Pons (tissue), 1 donor: ENCODE results near the gene EEFSEC.
A peak's percentile ranks its signal among the peaks of the same experiment; 100 is the strongest.

Experiments
- DNase-seq: peaks from one replicate; pipeline ENCODE4 v3.0.0-alpha.2; 2016; ENCODE audit warnings: low spot score

The EEFSEC gene

DNA sequence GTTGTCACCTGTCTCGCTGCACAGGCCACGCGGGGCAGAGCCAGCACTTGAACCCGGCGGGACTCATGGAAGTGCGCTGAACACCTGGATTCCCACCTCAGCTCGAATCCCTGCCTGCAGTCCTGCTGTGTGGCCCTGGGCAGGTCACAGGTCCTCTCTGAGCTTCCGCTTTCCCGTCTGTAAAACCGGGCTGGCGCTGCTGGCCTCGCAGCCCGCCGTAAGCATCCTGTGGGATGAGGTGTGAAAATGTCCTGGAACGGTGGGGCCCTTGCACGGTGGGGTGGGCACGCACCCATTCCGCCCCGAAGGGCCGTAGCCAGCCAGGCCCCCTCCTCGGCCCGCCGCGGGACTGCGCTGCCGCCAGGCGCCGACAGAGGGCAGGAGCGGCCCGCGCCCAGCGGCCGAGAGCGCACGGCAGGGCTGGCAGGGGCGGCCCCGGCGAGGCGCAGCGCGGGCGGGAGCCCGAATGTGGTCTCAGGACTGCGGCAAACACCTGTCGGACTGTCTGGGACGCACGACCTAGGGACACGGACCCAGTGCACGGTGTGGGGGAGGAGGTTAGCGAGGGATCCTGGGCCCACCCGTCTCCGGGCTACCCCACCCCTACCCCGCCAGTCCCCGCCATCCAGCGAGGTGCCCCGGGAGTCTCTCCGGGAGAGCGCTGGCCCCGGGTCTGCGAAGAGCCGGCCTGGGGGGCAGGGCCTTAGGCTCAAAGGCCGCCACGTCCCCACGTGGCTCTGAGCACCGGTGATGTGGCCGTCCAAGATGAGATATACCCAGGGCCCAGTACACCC lies 273.0 kb downstream of the EEFSEC start:
- peak; percentile 7 for DNase-seq

DNA sequence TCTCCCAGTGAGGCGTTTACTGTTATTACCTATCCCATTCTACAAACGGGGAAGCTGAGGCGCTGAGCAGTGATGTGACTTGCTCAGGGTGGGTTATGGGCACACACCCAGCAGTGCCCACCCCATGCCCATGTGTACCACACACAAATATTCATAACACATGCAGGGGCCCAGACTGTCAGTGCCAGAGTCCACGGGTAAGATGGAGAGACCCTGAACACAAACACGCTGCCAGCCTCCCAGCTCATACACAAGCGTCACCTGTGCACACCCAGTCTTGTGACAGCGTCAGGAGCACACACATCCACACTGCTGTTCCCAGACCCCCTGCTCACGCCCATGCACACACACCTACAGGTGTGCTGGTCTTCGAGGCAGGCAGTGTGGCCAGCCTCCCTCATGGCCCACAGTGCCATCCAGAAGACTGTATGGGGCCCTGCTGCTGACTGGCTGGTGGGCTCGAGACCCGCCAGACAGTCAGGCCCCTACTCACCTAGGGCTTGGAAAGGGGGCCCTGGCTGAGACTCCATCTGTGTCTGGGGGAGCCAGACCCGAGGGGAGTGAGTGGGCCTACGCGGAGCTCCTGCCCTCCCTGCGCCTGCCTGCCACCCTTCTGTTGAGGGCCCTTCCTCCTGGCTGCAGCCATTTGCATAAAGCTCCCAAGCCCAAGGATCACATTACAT lies 274.0 kb downstream of the EEFSEC start:
- no peak for DNase-seq

DNA sequence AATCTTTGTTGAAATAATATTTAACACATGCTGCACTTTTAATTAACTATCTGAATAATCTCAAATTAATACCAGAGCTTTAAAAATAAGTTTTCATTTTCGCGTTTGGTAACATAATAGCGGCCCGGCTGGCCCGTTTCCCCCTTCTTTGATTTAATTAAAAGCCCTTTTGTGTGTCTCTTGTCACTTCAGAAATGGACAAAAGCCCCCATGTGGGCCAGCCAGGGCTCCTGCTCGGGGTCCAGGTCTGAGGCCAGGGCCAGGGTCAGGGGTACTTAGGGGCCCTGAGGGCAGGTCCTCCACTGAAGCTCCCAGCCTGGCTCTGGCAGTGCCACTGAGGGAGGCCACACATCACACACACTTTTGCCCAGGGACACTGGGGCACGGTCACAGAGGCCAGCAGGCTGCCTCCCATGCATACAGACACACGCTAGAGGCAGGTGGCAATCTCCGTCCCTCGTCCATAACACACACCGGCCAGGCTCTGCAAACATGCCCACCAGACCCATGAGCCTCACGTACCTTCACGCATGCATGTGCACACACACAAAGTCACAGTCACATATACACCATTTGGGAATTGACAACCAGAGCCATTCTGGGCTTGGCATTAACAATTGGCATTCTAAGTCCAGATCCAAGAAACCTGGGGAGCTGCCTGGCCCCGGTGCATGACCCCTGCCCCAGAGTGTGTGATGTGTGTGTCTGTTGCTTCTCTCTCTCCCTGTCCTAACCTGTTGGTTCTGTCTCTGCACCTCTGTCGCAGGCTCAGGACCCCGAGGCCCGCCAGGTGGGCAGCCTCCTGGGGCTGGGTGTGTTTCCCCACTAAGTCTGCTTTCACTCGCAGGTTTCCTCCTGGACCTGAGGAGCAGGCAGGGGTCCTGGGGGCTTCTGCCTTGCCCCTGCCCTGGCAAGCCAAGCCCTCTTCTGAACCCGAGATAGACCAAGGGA lies 274.9 kb downstream of the EEFSEC start:
- DNase-seq: no peak

DNA sequence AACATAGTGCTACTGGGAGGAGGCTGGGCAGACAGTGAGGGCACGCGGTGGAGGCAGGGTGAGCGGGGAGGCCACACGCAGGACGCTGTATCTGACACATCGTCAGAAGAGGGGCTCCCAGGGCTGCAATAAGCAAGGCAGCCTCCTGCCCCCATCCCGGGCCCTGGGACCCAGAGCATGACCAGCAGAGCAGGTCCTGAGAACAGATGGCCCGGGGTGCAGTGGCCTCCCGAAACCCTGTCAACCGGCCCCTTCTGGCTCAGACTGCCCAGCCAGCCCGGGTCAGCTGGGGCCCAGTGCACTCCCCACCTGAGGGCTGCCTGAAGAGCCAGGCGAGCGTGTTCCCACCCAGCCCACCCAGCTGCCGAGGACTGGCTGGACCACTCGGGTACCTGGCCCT lies 276.0 kb downstream of the EEFSEC start:
- no peak for DNase-seq

DNA sequence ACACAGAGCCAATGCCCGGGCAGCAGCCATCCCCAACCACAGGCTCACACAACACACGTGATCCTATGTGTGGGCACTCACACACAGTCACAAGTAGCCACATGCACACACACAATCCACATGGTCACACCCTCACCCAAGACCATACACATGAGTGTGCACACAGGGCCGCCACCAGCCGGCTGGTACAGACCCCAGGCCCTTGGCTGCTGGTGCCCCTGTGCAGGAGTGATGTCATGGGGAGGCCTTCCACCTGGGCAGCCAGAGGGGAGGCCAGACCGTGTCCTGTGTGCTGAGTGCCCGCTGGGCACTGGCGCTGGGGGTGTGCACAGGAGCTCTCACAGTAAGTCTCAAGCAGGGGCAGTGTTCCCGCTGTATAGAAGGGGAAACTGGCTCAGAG lies 276.5 kb downstream of the EEFSEC start:
- DNase-seq: no peak

DNA sequence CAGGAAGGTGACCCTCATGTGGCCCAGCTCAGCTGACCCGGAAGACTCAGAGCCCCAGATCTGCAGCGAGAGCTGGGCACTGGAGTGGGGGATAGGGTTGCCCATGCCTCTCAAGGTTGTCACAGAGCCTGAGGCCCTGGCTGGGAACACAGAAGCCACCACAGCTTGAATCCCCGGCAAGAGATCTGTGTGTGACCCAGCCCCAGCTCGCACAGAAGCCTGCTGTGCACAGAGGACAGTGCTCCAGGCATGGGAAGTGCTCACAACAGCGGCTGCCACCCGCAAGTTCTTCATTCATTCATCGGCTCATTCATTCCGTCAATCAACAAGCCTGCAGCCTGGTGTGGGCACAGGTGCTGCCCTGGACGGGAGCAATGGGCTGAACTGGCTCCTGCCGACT lies 277.0 kb downstream of the EEFSEC start:
- no peak for DNase-seq

DNA sequence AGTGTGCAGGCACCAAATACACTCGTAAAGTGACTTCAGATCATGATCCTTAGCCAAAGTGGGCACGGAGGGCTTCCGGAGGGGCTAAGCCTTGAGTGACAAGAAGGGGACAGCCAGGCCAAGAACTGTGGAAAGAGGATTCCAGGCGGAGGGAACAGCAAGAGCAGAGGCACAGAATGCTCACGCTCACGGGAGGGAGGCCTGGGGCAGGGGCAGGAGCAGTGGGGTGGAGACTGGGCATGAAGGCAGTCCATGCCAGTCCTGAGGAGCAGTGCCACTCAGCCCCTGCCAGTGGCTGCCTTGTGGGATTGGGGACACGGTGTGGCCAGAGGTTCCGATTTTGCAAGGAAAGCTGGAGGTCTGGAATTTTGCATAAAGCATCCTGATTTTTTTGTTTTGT lies 277.4 kb downstream of the EEFSEC start:
- DNase-seq: no peak

DNA sequence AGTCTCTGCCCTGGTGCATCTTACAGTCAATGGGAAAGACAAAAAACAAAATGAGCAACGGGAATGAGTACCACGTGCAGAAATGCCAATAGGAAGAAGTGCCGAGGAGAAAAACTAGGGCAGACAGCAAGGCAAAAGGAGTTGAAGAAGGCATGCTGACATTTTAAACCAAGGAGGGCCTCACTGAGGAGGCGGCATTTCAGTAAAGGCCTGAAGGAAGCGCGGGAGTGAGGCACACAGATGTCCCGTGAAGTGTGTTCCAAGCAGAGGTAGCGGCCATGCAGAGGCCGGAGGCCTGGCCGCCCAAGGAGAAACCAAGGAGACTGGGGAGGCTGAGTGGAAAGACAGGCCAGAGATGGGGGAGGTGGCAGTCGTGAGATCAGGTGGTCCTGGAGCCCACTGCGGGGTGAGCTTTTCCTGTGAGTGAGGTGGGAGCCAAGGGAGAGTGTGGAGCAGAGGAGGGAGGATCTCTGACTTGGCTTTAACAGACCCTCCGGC lies 278.6 kb downstream of the EEFSEC start:
- DNase-seq: no peak

DNA sequence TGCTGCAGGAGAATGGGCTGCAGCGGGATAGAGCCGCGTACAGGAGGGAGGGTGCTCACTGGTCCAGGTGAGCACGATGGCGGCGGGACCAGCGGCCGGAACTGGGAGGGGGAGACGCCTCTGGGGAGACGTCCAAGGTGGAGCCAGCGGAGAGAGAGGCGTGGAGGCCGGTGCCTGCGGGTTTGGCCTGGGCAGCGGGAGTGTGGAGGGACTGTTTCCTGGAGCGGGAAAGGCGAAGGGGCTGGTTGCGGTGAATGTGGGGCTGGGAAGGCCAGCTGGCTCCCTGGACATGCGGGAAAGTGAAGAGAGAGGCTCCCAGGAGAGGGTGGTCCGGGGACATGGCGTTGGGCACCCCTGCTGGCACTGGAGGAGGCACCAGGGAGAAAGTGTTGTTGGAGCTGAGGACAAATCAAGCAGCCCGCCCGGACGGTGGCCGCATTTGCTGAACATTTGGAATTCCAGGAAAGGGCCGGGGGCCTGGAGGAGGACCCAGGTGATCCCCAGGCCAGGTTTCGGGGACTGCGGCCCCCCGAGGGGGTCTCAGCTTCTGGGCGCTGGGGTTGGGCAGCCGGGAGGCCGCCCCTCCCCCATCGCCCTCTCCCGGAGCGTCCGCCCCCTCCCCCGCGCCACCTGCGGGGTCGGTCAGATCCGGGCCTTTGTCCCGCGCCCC lies 279.2 kb downstream of the EEFSEC start:
- no peak for DNase-seq

DNA sequence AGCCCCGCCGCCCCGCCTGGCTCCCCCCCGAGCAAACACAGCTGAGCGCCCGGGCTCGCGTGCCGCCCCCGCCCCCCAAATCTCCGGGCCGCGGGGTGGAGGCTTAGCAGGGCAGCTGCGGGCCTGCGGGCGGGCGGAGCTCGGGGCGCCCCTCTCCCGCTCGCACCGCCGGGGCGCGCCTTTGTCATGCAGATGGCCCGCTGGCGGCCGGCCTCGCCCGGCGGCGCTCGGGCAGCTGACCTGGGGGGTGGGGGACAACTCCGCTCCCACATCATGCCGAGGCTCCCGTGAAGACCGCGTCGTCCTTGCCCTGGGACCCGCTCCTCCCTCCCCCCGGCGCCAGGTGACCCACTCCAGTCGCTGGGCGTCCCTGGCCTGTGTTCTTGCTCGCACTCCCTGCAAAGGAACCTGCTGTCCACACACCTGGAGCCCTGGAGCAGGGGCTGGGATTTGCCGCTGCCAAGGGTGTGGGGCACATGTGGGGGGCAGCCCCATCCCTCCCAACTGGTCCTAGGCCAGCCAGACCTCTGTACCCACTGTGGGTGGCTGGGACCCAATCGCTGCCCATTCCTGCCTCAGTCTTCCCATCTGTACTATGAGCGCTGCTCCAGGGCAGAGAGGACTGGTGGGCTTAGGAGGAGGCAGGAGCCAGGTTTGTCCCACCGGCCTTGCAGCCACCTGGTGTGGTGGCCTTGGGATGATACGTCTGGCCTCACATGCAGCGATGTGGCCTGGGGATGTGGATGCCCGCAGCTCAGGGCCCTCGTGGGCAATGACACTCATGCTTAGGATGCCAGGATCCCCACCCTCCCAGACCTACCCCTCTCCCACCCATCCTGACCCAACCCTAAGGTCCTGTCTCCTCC lies 279.9 kb downstream of the EEFSEC start:
- DNase-seq: no peak

DNA sequence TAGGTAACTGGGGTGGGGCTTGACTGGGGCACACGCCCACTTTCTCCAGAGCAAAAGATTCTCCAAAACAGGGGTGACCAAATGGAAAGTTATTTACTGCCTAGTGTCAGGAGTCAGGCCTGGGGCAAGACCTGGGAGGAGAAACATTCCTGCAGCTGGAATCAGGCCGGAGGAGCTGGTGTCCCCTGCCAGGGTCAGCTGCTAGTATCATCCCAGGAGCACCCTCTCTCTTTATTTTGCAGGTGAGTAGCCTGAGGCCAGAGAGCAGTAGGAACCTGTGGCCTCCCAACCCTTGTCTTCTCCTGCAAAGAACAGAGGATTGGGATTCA lies 280.5 kb downstream of the EEFSEC start:
- no peak for DNase-seq

DNA sequence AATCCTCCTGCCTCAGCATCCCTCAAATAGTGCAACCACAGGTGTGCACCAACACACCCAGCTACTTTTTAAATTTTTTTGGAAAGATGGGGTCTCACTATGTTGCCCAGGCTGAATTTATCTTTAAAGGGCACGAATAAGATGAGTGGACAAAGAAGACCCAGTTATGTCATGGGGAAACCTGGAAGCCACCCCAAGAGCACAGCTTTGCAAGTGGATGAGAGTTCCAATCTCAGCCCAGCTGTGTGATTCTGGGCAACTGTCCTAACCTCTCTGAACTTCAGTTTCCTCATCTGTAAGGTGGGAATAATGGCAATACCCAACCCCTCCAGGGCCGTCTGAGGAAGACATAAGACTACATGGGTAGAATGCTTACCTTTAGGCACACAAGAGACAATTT lies 281.2 kb downstream of the EEFSEC start:
- DNase-seq: no peak

DNA sequence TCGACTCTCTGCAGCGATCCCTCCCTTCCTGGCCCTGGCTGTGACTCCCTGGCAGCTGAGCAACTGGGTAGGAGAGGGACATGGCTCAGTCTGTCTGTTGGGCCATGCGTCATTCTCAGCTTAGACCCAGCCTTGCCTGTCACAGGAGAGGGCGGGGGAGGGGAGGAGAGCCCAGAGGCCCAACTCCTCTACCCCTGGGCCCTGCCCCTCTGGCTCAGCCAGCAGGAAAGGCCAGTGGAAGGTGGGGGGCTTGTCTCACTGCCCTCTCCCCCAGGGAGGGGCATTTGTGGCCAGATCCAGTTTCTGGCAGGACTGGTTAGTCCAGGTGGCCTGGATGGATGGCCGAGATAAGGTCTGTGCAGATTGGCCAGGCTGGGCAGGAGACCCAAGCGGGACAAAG lies 281.8 kb downstream of the EEFSEC start:
- DNase-seq: no peak

DNA sequence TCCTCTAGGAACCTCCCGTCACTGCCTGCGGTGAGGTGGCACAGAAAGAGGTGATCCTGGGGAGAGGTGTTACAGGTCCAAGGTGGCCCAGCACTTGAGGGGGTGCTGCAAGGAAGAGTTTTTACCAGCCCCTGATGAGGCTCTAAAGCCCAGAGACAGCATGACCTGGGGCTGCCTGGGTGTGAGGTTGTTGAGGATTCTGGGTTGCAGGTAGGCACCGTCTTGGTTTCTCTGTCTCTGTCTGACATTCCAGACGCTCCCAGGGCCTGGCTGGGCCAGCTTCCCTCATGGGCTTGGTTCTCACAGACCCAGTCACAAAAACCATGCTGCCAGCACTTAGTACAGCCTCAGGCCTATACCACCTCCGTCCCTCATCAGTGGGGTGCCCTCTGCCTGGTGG lies 282.3 kb downstream of the EEFSEC start:
- DNase-seq: no peak

DNA sequence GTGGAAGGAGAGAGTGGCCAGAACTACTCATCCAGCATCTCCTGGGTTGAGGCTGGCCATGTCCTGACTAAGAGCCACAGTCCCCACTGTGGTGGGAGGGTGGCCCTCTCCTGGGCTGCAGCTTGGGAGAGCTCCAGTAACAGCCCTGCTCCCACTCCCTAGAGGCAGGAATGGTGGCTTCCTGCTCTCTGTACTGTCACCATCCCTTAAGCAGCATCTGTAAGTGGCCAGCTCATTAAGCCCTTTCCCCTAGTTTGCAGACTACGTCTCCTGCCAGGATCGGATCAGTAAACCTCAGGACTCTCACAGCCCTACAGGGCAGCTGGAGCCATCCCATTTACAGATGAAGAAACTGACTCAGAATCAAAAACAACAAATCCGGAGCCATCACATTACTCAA lies 282.9 kb downstream of the EEFSEC start:
- no peak for DNase-seq

DNA sequence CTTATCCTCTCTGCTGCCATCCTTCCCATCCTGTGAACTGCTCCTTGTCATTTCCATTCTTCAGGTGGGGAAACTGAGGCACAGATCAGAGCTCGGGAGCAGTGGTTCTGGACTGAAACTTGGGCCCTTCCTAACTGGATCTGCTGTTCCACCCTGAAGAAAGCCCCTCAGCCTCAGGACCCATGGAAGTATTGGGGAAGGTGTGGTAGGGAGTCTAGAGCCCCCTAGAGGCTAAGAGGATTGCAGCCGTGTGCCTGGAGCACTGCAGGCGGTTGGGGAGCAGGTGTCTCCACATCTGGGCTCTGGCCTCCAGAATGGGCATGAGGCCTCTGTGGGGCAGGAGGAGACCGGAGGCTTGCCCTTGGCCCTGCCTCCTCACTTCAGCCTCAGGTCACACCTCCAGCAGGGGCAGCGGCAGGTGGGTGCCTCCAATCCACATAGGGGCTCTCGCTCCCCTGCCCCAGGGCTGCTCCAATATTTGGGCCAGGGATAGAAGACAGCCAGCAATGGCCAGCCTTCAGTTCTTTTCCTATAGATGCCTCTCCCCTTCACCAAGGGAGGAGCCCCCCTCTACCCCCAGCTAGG lies 285.3 kb downstream of the EEFSEC start:
- no peak for DNase-seq

DNA sequence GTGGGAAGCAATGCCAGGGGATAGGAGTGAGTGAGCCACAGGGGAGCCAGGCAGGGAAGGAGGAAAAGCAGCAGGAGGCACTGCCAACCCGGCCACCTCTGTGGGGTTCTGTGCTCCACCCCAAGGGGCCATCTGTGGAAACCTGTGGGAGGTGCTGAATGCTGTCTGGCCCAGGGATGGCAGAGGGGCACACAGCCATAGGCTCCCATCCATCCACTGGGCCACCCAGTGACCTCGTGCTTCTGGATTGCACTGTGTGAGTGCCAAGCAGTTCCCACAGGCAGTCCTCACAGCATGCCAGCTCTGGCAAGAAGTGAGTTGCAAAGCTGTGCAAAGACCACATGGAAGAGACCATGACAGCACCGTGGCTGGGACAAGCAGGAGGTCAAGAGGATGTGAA lies 285.9 kb downstream of the EEFSEC start:
- no peak for DNase-seq

DNA sequence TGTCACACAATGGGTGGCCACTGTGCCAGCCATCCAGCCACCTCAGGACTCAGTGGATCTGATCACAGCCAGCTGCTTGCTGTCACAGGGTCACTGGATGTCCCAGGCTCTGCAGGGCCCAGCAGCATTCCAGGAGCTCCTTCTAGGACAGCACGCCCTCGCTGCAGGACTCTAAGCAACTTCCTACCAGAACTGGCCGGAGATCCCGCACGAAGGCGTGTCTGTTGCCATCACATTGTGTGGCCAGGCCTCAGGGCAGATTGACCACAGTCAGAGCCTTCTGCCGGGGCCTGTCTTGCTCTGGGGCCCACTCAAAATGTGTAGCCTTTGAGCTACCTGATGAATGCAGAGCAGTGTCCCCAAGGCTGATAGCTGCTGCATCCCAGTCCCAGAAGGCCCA lies 288.8 kb downstream of the EEFSEC start:
- DNase-seq: no peak

DNA sequence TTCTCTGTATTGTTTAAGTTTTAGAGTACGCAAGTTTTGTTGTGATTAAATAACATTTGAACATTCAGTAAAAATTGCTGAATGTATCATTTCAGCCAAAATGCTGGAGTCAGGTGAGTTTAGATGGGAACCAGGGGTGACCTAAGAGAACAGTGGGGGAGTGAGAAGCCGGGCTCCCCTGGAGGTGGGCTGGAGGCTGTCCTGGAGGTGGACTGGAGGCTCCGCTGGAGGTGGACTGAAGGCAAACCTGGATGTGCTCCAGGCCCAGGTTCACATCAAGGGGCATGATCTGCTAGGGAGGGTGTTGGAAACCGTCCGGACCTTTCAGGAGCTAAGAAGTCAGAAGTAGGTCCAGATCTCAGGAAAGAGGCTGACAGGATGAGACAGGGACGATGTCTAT lies 289.7 kb downstream of the EEFSEC start:
- no peak for DNase-seq

DNA sequence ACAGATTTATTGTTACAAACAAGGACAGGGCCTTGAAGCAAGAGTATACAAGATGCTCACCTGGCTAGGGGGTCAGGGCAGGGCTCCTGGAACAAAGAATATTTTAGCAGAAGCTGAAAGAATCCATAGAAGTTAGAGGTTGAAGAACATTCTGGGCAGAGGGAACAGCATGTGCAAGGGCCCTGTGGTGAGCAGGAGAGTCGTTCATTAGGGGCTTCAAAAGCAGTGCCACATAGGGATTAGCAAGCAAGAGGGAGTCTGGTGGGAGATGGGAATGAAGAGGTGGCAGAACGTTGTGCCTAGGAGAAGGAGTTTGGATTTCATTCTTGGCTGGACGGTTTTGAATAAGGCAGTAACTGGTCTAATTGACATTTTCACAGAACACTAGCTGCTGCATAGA lies 290.5 kb downstream of the EEFSEC start:
- DNase-seq: no peak

DNA sequence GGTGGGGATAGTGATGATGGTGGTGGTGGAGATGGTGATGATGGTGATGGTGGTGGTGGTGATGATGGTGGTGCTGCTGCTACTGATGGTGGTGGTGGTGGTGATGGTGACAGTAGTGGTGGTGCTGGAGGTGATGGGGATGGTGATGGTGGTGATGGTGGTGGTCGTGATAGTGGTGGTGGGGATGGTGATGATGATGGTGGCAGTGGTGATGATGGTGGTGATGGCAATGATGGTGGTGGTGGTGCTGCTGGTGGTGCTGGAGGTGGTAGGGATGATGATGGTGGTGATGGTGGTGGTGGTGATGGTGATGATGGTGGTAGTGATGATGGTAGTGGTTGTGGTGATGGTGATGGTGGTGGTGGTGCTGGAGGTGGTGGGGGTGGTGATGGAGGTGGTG lies 292.1 kb downstream of the EEFSEC start:
- DNase-seq: no peak
